ENCODE data around the gene SYCE3.
A peak's percentile ranks its signal among the peaks of the same experiment; 100 is the strongest.

Gene SYCE3

DNA sequence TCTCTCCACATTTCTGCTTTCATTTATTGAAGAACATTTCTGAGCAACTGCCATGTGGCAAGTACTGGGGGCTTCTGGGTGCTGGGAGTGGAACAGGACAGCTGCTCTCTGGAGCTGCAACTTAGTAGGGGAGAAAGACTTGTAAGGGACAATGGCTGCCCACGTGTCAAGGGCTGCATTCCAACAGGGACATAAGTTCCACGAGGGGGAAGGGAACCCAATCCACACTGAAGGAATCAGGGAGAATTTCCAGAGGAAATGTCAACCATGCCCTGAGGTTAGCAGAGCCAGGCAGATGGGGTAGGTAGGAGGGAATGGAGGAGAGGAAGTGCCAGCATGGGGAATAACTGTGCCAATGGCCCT, 39.6 kb upstream of the SYCE3 start:
- H3K27ac Mint-ChIP-seq, result no peak overlapping the region
- peak overlapping the region; percentile 82 for H3K4me3 Mint-ChIP-seq
- TF ChIP-seq, protein P1, sequence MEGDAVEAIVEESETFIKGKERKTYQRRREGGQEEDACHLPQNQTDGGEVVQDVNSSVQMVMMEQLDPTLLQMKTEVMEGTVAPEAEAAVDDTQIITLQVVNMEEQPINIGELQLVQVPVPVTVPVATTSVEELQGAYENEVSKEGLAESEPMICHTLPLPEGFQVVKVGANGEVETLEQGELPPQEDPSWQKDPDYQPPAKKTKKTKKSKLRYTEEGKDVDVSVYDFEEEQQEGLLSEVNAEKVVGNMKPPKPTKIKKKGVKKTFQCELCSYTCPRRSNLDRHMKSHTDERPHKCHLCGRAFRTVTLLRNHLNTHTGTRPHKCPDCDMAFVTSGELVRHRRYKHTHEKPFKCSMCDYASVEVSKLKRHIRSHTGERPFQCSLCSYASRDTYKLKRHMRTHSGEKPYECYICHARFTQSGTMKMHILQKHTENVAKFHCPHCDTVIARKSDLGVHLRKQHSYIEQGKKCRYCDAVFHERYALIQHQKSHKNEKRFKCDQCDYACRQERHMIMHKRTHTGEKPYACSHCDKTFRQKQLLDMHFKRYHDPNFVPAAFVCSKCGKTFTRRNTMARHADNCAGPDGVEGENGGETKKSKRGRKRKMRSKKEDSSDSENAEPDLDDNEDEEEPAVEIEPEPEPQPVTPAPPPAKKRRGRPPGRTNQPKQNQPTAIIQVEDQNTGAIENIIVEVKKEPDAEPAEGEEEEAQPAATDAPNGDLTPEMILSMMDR (IDR thresholded peaks at IDR 0.05), result no peak
- no peak for DNase-seq
- H3K9me3 Mint-ChIP-seq, result no peaks in the 10 kb centered on the region
- peaks cover 22% of the 10 kb centered on the region for H3K4me1 Mint-ChIP-seq
- peaks cover 3% of the 10 kb centered on the region for H3K36me3 Mint-ChIP-seq (ENCODE audit: low read depth)
- H3K27me3 Mint-ChIP-seq (ENCODE audit: low read depth, poor library complexity), result peaks cover 36% of the 10 kb centered on the region

- Mint-ChIP-seq H3K27ac (no peak overlapping the region), H3K4me3 (peak overlapping the region; percentile 82), H3K27me3 (ENCODE audit: low read depth, poor library complexity) (peaks cover 37% of the 10 kb centered on the region), H3K36me3 (ENCODE audit: low read depth) (peaks cover 8% of the 10 kb centered on the region), H3K4me1 (peaks cover 22% of the 10 kb centered on the region), H3K9me3 (no peaks in the 10 kb centered on the region)
- TF ChIP-seq, protein P1 (IDR thresholded peaks at IDR 0.05), result no peak
- DNase-seq, result no peak
Measured at GRCh38 chr22:50601669-50602337, 39.1 kb upstream of the SYCE3 start.

DNA sequence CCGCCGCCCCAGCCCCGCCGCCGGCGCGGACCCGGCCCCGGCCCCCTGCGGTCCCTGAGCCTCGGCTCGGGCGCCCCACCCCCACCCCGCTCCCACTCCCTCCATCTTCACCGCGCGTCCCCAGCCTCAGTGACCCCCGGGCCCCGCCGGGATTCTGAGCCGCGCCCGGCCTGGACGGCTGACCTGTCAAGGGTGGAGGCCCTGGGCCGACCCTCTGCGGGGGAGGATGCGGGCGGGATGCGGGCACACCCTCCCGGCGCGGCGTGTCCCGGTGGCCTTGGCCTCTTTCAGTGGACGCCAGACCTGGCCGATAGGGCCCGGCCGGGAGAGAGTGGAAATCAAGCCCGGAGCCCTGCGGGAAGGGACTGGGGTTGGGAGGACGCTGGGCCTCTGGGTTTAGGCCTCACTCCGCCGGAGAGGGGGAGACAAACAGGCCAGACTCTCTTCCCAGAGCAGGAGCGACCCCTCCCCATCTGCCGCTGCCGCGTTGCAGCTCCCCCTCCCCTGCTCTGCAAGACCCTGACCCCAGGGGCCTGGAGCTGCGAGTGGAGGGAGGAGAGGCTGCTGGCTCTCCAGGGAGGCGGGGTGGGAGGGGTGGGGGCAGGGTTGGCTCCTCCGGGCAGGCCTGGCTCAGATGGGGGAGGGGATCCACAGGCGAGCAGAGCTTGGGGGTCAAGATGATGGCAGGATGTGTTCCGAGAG, 38.4 kb upstream of the SYCE3 start:
- TF ChIP-seq, protein P1 (IDR thresholded peaks at IDR 0.05), result no peak
- Mint-ChIP-seq H3K4me1 (peaks cover 22% of the 10 kb centered on the region), H3K27ac (no peak overlapping the region), H3K36me3 (ENCODE audit: low read depth) (peaks cover 13% of the 10 kb centered on the region), H3K9me3 (no peaks in the 10 kb centered on the region), H3K4me3 (peak overlapping the region; percentile 82), H3K27me3 (ENCODE audit: low read depth, poor library complexity) (peaks cover 34% of the 10 kb centered on the region)
- DNase-seq, result peak; percentile 42

DNA sequence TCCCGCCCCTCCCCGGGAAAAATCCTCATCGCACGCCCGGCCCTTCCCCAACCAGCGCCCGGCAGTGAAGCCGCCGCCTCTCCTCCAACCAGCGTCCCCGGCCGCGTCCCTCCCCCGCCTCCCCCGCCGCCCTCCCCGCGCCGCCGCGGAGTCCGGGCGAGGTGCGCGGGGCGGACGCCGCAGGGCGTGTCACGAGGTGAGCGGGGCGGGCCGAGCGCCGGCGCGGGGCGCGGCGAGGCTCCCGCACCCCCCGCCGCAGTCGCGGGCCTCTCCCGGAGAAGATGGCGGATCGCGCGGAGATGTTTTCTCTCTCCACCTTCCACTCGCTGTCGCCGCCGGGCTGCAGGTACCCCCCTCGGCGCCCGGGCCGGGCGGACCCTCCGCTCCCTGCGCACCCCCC, 37.8 kb upstream of the SYCE3 start, which contains the start of gene MAPK8IP2:
MAPK8IP2 (plus strand) TSS at position 256 of the 400 bp plus-strand sequence; CDS start at position 282, 26 bp downstream.
- Mint-ChIP-seq H3K27ac (no peak within 1 kb of the TSS), H3K9me3 (no peaks in the 10 kb centered on the region), H3K27me3 (ENCODE audit: low read depth, poor library complexity) (peaks cover 34% of the 10 kb centered on the region), H3K36me3 (ENCODE audit: low read depth) (peaks cover 13% of the 10 kb centered on the region), H3K4me1 (peaks cover 22% of the 10 kb centered on the region), H3K4me3 (peak within 1 kb of the TSS; percentile 82)
- TF ChIP-seq, protein P1 (IDR thresholded peaks at IDR 0.05), result no peak
- peak; percentile 60 for DNase-seq

DNA sequence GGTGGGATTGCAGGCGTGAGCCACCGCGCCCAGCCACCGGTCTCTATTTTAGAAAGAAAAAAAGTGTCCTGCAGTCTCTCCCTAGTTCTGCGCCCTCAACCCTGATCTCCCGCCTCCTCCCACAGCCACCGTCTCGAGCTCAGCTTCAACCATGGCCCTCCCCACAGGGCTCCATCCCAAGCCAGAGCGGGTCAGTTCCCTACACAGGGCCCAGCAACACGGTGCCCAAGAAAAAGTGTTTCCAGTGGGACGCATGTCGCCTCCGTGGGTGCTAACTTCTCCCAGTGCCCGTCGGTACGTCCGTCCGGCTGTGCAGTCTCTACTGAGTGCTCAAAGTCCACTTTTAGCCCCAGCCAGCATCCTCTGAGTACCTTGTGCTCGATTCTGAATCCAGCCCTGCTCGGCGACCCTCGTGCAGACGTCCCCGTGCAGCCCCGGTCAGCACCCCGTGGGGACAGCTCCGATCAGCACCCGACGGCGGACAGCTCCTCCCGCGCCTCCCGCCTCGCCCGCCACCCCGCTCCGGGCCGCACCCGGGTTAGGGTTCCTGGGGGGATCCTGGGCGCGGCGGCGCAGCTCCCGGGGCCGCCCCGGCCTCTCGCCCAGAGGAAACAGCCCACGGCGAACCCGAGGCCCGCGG, 37.2 kb upstream of the SYCE3 start:
- Mint-ChIP-seq H3K27me3 (ENCODE audit: low read depth, poor library complexity) (peaks cover 34% of the 10 kb centered on the region), H3K36me3 (ENCODE audit: low read depth) (peaks cover 13% of the 10 kb centered on the region), H3K27ac (no peak overlapping the region), H3K9me3 (no peaks in the 10 kb centered on the region), H3K4me3 (peak overlapping the region; percentile 70), H3K4me1 (peaks cover 22% of the 10 kb centered on the region)
- TF ChIP-seq, protein P1 (IDR thresholded peaks at IDR 0.05), result no peak
- DNase-seq, result peak; percentile 95
